Measurements from ENCODE around the gene KRT17.

The KRT17 gene

GRCh38 chr17:41624208-41625101 is at the start of gene KRT17:
TSS of gene KRT17 (minus strand) at chr17:41624575. CDS start at chr17:41624509, 66 bp downstream.
- Histone ChIP-seq H3K4me3 (ENCODE audit: low read depth in 1 of 2, low read length in 1 of 2) (no peak within 1 kb of the TSS), H3K36me3 (no peaks in the 10 kb centered on the region), H3K27me3 (peaks cover 22% of the 10 kb centered on the region), H3K27ac (no peak within 1 kb of the TSS), H3K9me3 (no peaks in the 10 kb centered on the region), H3K4me1 (ENCODE audit: control insufficient read depth in 1 of 2, insufficient read depth in 1 of 2, low read depth in 1 of 2, low read length in 1 of 2) (peaks cover 5 to 14% of the 10 kb centered on the region in 2 experiments)
- TF ChIP-seq CTCF (IDR thresholded peaks at IDR 0.05), result no peak

- TF ChIP-seq CTCF (IDR thresholded peaks at IDR 0.05), result no peak
- no peak overlapping the region for H3K4me3 ChIP-seq (ENCODE audit: low read depth in 1 of 2, low read length in 1 of 2)
Measured at GRCh38 chr17:41672153-41672552, 47.8 kb upstream of the KRT17 start.

GRCh38 chr17:41667280-41668041 is 43.1 kb upstream of the KRT17 start:
- Histone ChIP-seq H3K27me3 (peaks cover 11% of the 10 kb centered on the region), H3K4me3 (ENCODE audit: low read depth in 1 of 2, low read length in 1 of 2) (peak overlapping the region; percentile 66 to 75), H3K27ac (peak overlapping the region; percentile 66), H3K9me3 (no peaks in the 10 kb centered on the region), H3K4me1 (ENCODE audit: control insufficient read depth in 1 of 2, insufficient read depth in 1 of 2, low read depth in 1 of 2, low read length in 1 of 2) (peaks cover 30 to 33% of the 10 kb centered on the region in 2 experiments), H3K36me3 (no peaks in the 10 kb centered on the region)
- TF ChIP-seq CTCF (IDR thresholded peaks at IDR 0.05), result no peak

More at GRCh38 chr17:41672153-41672552, 47.8 kb upstream of the KRT17 start:
- Histone ChIP-seq H3K4me1 (ENCODE audit: control insufficient read depth in 1 of 2, insufficient read depth in 1 of 2, low read depth in 1 of 2, low read length in 1 of 2) (peaks cover 8 to 15% of the 10 kb centered on the region in 2 experiments), H3K27me3 (no peaks in the 10 kb centered on the region), H3K9me3 (no peaks in the 10 kb centered on the region), H3K27ac (no peak overlapping the region), H3K36me3 (no peaks in the 10 kb centered on the region)

GRCh38 chr17:41666708-41667279 is 42.4 kb upstream of the KRT17 start:
- Histone ChIP-seq H3K36me3 (no peaks in the 10 kb centered on the region), H3K27me3 (peaks cover 11% of the 10 kb centered on the region), H3K4me3 (ENCODE audit: low read depth in 1 of 2, low read length in 1 of 2) (peak overlapping the region; percentile 66 to 75), H3K4me1 (ENCODE audit: control insufficient read depth in 1 of 2, insufficient read depth in 1 of 2, low read depth in 1 of 2, low read length in 1 of 2) (peaks cover 30 to 33% of the 10 kb centered on the region in 2 experiments), H3K27ac (peak overlapping the region; percentile 66), H3K9me3 (no peaks in the 10 kb centered on the region)
- peak; percentile 97 for TF ChIP-seq CTCF (IDR thresholded peaks at IDR 0.05)

- TF ChIP-seq CTCF (IDR thresholded peaks at IDR 0.05), result peak; percentile 4
- no peaks in the 10 kb centered on the region for H3K9me3 ChIP-seq
- H3K4me3 ChIP-seq (ENCODE audit: low read depth in 1 of 2, low read length in 1 of 2), result peak overlapping the region; percentile 66 to 75
- H3K27ac ChIP-seq, result peak overlapping the region; percentile 66
- H3K27me3 ChIP-seq, result peaks cover 11% of the 10 kb centered on the region
- H3K36me3 ChIP-seq, result no peaks in the 10 kb centered on the region
- H3K4me1 ChIP-seq (ENCODE audit: control insufficient read depth in 1 of 2, insufficient read depth in 1 of 2, low read depth in 1 of 2, low read length in 1 of 2), result peaks cover 30 to 33% of the 10 kb centered on the region in 2 experiments
Measured at GRCh38 chr17:41666237-41666641, 41.9 kb upstream of the KRT17 start.
